Middle frontal gyrus (tissue), 1 donor: Measurements from ENCODE around the gene APEX1.
"Not testable (repeated sequence)": the region's sequence is repeated elsewhere in the genome, so short reads cannot be mapped to it uniquely, and the experiment has no call there.

Experiments used
- DNase-seq: peaks from one replicate; pipeline ENCODE4 v3.0.0-alpha.2; 2015; ENCODE audit warnings: low spot score; ENCODE audit errors: extremely low spot score

The APEX1 gene

GRCh38 chr14:20435582-20436362, 19.3 kb upstream of the APEX1 start, which contains the start of gene KLHL33:
KLHL33 (minus strand) TSS chr14:20436166; CDS start chr14:20435811, 355 bp downstream.
- DNase-seq: no peak

GRCh38 chr14:20436363-20436755, 18.7 kb upstream of the APEX1 start:
- no peak for DNase-seq

GRCh38 chr14:20438664-20439063, 16.4 kb upstream of the APEX1 start:
- DNase-seq: no peak

GRCh38 chr14:20440465-20440864, 14.6 kb upstream of the APEX1 start:
- no peak for DNase-seq

- DNase-seq: no peak
Observed at GRCh38 chr14:20440882-20441281, 14.1 kb upstream of the APEX1 start.

- no peak for DNase-seq
Observed at GRCh38 chr14:20441461-20441860, 13.6 kb upstream of the APEX1 start.

GRCh38 chr14:20443650-20444049, 11.4 kb upstream of the APEX1 start:
- not testable (repeated sequence) for DNase-seq

- no peak for DNase-seq
Observed at GRCh38 chr14:20446889-20447288, 8.1 kb upstream of the APEX1 start.

- not testable (repeated sequence) for DNase-seq
Observed at GRCh38 chr14:20452831-20453230, 2.2 kb upstream of the APEX1 start.

- no peak for DNase-seq
Observed at GRCh38 chr14:20455355-20456300, 602 bp downstream of the APEX1 start.

- no peak for DNase-seq
Observed at GRCh38 chr14:20456971-20457370, 1.9 kb downstream of the APEX1 start.

GRCh38 chr14:20458031-20458789, 3.2 kb downstream of the APEX1 start:
- no peak for DNase-seq

GRCh38 chr14:20460458-20461224, 5.6 kb downstream of the APEX1 start:
- no peak for DNase-seq

GRCh38 chr14:20461225-20462141, 6.5 kb downstream of the APEX1 start, which contains the start of gene PIP4P1:
PIP4P1 (minus strand) TSS chr14:20461434; CDS start chr14:20461325, 109 bp downstream.
- DNase-seq: peak; percentile 99

- no peak for DNase-seq
Observed at GRCh38 chr14:20468764-20469241, 13.8 kb downstream of the APEX1 start.

GRCh38 chr14:20469242-20469889, 14.3 kb downstream of the APEX1 start, which contains the start of gene PNP:
PNP (plus strand) TSS chr14:20469406; CDS start chr14:20469525, 119 bp downstream.
- DNase-seq: peak; percentile 66

GRCh38 chr14:20469890-20470602, 15.0 kb downstream of the APEX1 start:
- DNase-seq: no peak

GRCh38 chr14:20470603-20470901, 15.5 kb downstream of the APEX1 start:
- no peak for DNase-seq
